ENCODE data around the gene TMEM141.
"Not testable (repeated sequence)": the region's sequence is repeated elsewhere in the genome, so short reads cannot be mapped to it uniquely, and the experiment has no call there.

TMEM141 gene

DNA sequence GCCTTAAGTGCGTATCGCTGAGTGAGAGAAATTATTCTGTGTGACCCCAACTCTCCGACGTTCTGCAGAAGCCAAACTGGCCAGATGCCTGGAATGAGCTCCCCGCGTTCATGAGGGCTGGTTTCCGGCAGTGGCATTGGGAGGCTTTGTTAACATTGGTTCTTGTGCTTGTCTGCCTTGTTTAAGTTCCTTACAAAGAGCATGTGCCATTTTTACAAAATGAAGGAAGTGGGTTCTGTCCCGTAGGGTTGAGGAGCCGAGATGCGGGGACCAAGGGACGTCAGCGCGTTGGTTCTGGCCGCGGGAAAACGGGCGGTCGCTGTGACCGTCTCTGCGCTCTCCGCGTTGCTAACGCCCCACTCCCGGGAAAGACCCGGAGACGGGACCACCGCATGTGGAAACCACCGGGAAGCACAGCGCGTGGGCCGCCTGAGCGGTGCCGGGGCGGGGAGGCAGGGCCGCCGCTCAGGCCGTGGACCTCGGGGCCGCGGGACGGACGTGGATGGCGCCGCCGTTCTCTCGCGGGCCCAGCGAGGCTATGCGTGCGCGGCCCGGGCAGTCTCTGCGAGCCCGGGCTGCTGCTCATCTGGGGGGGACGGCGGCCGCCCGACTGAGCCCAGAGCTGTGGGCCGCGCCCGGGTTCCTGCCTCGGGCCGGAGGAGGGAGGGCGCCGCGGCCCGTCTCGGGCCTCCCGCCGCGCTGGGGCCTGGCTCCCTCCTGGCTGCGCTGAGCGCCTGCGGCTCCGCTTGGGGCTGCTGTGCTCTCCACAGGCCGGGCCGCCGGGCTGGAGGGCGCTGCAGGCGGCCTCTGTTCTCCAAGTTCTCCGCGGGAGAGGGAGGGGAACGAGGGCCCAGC lies 30.1 kb downstream of the TMEM141 start:
- no peak for DNase-seq

DNA sequence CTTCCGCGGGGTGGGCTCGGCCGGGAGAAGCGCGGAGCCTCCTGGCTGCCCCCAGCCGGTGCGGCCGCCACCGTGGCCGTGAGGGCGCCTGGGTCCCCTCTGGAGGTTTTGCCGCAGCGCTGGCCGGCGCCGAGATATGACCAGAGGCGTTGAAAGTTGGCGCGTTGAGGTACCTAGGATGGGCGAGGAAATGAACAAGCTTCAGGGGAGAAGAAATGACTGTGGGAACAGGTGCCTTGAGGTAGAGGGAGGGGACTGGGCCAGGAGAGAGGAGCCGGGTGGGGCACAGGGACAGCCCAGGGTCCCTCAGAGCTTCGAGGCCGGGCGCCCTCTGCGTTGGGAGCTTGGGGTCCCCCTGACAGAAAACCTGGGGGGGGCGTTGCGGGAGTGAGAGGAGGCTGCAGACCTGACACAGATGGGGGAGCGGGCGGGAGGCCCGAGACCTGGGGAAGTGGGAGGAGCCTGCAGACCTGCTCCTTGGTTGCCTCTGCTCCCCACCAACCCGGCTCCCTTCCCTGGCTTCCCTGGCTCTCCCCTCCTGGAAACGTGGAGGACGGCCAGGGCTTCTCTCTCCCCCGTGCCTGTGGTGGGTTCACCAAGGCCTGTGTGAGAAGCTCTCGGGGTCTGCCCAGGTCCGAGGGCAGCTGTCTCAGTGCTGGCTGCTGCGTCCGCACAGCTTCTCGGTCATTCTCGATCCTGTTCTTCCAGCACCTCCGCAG lies 30.8 kb downstream of the TMEM141 start:
- no peak for DNase-seq

DNA sequence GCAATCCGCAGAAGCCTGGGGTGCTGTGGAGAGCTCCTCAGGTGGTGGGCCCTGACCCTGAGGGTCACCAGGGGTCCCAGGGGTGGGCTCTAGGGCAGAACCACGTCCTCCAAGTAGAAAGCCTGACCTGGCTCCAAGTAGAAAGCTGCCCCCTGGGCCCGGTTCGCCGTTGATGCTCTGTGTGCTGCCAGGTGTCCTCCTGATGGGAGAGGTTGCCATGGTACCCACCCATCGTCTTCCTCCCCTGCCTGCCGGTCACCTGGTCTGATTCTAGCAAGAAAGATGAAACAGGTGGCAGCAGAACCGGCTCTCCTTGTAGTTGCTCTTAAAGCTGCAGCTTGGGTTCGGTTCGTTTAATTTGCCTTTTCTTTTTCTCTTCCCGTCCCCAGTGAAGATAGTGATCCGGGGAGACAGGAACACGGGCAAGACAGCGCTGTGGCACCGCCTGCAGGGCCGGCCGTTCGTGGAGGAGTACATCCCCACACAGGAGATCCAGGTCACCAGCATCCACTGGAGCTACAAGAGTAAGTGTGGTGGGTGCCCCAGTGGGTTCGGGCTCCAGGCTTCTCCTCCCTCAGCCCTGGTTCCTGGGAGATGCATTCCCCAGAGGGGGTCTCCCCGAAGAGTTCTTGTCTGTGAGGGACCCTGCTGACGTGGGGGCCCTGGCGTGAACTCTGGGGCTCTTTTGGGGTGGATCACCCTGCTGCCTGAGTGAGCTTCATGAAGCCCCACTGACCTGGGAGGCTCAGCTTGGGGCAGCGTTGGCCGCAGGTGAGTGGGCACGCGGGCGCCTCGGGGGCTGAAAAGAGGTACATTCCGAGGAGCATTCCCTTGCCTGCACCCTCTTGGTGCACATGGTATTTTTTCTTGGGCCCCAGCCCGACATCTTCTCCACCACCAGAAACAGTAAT lies 32.2 kb downstream of the TMEM141 start:
- DNase-seq = no peak

DNA sequence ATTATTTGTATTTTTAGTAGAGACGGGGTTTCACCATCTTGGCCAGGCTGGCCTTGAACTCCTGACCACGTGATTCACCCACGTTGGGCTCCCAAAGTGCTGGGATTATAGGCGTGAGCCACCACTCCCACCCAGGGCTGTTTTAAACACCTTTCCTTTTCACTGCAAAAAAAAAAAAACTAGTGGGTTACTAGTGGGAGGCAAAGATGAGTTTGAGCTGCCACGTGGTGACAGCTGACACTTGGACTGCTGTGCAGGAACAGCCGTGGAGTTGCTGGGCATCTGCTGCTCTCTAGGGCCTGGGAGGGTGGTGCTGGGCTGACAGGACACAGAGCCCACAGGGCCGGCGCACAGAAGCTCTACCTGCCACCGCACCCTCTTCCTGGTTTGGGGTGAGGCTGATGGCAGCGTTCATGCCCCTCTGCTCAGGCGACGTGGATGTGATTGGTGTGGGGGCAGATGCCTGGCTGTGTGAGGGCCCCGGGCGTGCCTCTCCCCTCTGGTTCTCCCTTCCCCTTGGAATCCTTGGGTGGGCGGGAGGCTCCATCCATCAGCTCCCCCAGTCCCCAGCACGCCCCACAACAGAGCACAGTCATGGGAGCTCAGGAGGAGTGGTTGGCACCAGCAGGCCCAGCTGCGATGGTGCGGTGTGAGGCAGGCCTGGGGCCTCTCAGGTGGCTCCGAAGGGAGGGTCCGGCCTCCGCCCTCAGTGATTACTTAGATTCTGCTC lies 33.5 kb downstream of the TMEM141 start:
- DNase-seq = no peak

DNA sequence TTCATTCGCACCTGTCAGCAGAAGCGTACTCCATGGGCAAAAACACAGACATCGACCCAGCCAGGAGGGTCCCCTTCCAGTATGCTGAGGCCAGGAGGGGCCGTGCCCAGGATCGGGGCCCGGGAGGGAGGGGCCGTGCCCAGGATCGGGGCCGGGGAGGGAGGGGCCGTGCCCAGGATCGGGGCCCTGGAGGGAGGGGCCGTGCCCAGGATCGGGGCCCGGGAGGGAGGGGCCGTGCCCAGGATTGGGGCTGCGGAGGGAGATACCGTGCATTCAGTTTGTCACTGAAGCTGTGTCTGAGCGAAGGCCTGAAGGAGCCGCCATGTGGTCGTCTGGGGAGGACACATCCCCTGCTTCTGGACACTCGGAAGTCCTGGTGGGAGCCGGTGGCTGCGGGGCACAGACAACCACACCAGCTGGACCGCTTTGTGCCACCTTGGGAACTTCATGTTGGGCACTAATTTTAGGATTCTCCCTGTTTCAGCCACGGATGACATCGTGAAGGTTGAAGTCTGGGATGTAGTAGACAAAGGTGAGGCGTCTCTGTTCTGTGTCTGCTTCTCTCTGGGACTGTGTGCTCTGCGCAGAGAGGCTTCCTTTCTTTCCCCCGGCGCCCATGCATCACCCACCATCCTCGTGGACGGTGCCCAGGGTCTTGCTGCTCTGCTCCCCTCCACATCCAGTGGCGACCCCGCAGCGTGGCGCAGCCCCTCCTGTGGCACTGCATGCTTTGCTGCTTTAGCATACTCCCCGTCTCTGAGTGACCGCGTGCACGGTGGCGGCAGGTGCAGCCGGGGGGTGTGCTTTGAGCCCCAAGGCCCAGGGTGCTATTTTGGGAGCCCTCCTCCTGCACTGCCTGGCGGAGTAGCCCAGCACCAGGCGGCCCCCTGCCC lies 34.4 kb downstream of the TMEM141 start:
- DNase-seq = no peak

DNA sequence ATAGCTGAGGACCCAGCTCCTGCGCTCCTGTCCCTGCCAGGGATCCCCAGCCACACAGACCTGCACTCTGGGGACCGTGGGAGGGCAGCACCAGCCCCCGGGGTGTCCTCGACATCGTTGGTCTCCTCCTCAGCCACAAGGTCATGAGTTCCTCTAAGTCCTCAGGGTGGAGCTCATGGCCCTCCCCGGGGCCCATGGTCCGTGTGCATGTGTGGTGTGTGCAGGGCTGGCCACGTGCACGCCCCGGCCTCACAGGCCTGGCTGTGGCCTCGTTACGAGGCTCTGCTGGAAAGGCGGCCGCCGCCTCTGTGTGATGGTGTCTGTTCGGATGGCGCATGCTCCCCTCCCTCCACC lies 35.0 kb downstream of the TMEM141 start:
- DNase-seq = no peak

DNA sequence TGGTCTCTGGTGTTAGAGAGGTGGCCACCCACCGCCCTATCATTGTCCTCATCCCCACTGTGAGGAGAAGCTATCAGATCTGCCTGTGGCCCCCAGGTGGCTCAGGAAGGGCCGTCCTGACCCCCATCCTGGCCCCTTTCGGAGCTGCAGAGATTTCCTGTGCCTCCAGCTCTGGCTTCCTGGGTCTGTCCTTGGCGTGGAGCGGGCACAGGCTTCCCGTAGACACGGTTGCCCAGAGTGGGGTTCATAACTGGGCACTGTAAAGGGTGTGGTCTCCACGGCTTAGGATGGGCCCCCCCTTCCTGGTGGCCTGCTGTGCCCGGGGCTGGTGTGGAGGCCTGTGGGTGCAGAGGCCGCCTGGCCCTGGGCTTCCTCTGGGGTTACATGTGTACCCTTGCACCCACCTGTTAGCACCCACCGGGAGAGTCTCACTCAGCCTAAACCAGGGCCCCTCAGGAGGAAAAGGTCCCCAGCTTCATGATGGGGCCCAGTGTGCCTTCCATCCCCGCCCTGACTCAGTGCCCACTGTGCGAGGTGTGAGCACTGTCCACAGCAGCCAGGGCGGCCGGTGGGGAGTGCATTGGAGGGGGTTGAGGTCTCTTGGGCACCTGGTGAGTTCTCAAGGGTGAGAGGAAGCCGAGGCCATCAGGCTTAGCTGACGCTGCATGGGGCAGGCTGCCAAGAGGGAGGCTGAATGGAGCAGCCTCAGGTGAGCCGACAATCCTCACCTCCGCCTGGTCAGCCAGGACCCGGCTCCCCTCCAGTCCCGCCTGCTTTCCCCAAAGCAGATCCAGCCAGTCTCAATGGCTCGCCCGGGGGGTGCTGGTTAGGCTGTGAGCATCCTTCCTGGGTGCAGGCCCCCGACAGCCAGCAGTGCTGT lies 35.8 kb downstream of the TMEM141 start:
- DNase-seq = no peak

DNA sequence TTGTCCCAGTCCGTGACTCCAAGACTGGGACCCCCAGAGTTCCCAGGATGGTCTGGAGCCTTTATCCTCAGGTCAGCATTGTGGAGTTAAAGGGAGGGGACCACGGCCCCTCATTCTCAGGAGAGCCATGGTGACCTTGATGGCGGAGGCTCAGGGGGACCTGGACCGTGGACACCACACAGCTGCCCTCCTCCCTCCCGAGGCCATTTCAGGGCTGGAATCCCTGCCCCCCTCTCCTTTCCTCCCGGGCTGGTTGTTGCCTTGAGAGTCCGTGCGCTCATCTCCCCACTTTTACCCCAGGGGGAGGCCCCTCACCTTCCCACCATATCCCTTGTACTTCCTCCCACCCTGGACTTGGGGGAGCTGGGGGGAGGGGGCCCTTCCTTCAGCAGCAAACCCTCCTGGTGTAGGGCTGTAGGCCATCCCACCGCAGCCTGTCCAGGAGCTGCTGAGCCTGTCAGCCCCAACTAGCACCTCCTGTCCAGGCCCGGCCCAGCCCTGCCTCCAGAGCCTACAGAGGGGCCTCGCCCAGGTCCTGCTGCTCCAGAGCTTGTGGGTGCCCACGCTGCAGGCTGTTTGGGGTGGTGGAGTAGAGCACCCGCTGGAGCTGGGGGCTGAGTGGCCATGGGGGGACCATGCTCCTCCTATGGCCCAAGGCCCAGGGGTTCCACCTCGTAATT lies 36.8 kb downstream of the TMEM141 start:
- DNase-seq = no peak

DNA sequence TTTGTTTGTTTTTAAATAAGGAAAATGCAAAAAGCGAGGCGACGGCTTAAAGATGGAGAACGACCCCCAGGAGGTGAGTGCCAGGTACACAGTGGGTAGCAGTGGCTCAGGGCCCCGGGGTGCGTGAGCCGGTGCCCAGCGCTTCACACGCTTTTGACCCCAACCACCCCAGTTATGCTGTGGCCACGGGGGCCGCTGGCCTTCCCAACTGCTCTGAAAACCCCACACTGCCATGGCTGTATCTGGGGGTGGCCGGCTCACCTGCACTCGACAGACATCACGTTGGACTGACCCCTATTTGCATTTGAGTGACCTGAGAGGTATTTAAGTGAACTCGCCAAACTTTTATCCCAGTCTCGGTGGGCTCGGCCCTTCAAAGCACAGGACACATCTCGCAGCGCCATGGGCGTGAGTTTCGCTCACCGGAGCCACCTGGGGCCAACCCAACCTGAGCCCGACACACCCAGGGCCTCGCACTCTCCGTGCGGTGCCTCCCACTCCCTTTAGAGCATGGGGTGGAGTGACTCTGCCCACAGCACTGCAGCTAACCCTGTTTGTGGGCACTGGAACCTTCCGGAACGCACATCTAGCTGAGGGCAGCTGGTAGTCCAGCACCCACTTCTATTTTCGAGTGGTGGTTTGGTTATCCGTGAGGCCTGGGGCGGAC lies 37.5 kb downstream of the TMEM141 start:
- DNase-seq = no peak

DNA sequence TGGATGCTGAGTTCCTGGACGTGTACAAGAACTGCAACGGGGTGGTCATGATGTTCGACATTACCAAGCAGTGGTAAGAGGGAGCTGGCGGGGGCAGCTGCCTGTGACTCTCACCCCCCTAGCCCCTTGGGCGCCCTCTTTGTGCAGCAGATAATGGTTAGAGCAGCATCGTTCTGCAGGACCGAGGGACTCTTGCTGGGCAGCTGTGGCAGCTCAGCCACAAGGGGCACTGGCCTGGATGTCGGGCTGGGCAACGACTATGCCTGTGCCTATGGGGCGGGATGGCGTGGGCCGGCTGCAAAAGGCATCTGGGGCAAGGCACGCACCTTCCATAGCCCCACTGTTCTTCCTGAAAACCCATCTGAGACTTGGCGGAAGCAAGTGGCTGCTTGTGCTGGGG lies 38.3 kb downstream of the TMEM141 start:
- DNase-seq = no peak

DNA sequence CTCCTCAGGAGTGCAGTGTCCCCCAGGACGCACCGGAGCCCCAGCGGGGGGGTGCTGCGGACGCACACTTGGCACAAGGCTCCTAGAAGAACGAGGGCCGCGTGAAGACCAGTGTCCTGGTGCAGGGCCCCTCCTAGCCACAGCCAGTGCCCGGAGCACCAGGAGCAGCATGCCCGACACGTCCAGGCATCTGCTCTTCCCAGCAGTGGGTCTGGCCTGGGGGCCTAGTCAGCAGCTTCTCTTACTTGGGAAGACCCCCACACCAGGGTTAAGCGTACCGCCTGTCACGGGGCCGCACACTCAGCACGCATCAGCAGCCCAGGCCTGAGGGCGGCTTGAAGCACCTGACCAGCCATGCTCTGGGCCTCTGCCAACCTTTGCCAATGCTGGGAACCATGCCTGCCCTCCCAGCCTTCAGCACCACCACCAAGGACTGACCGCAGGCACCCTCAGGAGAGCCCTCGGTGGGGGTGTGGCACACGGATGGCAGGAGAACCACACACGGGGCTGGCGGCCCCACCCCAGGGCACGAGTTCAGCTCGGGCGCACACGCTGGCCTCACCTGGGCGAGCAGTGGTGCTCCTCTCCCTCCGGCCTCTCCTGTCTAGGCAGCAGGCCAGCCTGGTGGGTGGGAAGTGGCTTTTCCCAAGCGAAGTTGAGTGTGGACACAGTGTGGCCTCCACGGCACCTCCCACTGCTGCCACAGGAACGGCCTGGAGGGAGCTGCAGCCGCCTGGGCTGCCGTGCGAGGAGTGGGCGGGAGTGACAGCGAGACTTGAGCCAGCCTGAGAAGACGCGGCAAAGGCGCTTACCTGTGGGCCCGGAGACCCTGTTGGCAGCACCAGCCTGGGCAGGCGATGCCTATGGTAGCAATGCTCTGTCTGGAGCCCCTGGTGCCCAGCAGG lies 39.1 kb downstream of the TMEM141 start:
- no peak for DNase-seq

DNA sequence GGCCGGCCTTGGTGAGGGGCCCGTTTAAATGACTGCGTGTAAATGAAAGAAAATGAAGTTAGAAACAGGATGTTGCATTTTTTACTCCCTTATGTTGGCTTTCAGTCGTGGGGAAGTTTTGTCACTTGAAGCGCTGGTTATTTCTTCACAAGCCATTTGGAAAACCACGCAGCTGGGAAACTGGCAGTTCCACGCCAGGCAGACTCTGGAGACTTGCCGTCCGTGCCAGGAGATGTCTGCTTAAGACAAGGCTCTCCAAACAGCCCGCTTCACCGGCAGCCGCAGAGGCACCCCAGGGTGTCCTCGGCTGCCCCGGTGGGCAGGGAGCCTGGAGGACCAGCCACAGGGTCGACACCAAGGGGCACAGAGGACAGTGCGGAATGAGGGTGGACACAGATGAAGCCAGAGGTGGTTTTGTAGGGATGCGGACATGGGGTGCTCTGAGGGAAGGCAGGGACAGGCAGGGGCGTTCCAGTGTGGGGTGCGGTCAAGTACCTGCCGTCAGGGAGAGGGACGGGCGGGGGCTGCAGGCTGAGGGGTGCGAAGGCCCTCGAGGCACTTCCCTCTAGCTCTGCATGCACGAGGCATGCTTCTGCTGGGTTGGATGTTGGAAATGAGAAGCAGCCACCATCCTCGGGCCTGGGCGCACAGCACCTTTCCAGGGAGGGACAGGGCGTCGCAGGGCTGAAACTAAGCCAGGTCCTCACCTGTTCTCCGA lies 40.0 kb downstream of the TMEM141 start:
- no peak for DNase-seq

DNA sequence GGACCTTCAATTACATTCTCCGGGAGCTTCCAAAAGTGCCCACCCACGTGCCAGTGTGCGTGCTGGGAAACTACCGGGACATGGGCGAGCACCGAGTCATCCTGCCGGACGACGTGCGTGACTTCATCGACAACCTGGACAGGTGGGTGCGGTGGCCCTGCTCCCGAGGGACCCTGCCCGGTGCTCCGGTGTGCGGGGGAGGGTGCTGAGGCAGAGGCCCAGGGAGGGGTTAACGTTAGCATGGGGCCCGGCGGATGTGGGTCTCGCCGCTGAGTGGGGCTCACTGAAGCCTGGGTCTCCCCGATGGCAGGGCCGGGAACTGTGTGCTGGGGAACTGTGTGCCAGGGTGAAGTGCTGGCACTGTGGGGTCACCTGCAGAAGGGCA lies 40.6 kb downstream of the TMEM141 start:
- no peak for DNase-seq

DNA sequence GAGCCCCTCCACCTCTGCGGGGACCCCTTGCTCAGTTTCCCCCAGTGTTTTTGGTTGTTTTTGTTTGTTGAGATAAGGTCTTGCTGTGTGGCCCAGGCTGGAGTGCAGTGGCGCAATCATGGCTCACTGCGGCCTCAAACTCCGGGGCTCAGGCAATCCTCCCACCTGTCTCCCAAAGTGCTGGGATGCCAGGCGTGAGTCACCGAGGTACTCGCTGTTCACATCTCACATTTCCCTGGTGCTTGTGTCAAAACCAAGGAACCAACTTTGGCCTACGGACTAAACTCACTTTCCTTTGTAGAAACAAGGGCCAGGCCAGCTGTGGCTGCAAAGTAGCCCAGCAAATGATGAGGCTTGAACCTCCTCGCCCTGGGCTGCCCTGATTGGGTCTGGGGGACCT lies 41.4 kb downstream of the TMEM141 start:
- DNase-seq = no peak

DNA sequence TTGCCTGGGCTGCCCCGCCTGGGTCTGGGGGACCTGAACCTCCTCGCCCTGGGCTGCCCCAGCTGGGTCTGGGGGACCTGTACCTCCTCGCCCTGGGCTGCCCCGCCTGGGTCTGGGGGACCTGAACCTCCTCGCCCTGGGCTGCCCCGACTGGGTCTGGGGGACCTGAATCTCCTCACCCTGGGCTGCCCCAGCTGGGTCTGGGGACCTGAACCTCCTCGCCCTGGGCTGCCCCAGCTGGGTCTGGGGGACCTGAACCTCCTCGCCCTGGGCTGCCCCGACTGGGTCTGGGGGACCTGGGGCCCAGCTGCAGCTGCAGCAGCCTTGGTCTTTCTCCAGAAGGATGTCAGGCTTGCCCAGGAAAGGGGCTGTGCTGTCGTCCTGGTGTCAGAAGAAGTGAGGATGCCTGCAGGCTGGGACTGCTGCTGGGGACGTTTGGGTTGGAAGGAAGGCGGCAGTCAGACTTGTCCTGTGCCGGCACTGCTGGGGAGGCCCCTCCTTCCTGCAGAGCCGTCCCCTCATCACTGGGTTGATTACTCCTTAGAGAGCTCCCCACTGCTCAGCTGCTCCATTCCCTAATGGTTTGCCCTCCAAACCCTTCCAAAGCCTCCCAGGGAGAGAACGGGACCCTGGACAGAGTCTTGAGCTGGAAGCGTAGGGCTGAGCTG lies 42.4 kb downstream of the TMEM141 start:
- not testable (repeated sequence) for DNase-seq

DNA sequence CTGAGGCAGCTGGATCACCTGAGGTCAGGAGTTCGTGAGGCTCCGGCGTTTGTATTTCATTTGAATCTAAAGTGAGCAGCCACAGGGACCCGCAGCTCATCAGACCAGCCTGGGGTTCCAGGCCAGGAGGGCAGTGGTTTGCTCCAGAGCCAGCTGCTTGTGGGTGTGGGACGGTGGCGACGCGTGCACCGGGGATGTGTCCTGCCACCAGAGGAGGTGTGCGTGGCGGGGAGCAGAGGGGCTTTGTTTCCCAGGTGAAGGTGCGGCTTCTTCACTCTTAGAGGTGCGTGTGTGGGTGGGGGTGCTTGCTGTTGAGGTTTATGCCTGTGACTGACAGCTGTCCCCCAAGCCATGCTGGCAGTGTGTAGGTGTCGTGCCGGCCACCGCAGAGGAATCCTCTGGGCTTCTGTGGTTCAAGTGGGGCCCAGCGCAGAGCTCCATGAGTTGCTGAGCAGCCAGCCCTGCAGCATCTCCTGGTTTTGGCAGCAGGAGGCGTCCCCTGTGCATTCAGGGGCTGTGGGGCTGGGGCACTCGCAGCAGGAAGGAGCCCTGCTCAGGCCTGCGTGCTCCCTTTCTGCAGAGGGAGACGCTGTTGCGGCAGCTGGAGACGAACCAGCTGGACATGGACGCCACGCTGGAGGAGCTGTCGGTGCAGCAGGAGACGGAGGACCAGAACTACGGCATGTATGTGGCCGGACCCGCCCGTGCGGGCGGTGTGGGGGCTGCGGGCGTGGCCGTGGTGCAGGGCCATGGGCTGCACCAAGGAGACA lies 44.2 kb downstream of the TMEM141 start:
- no peak for DNase-seq

Measured in T-helper 9 cell (primary cell).